Left hindlimb (tissue), 1 donor: ENCODE measurements around the gene SARDH.

Experiments used
- DNase-seq: peaks from one replicate; pipeline ENCODE4 v3.0.0-alpha.2; 2018

SARDH gene

GRCh38 chr9:133732639-133733408 lies 5.3 kb downstream of the SARDH start:
- no peak for DNase-seq

GRCh38 chr9:133731876-133732638 lies 6.1 kb downstream of the SARDH start:
- no peak for DNase-seq

DNA sequence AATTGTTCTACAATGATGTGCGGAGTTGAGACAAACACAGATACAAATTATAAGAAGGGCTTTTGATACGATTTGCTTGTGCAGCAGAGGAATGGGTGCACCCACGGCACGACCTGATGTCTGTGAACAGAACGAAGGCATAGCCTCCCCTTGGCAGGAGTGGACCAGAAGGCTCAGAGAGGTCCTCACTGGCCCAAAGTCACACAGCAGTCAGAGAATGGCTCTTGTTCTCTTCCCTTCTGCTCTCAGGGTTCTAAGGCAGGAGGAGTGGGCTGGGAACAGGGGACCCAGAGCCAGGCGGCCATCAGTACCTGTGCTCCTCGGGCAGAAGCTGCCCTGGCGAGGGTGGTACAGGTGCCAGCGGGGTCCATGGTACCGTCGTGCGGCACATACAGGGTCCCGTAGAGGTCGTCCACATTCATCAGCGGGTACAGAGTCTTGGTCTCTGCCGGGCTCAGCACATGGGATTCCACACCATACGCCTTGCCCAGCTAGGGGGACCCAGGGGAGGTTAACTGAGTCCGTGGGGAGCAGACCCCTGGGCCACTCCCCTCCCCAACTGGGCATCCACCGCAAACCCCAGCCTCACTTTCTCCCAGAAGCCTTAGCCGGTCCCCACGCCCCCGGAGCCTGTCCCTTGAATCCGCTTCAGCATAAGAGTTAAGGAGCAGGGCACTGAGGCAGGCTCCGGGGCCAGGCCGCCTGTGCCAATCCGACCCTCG lies 7.0 kb downstream of the SARDH start:
- no peak for DNase-seq

DNA sequence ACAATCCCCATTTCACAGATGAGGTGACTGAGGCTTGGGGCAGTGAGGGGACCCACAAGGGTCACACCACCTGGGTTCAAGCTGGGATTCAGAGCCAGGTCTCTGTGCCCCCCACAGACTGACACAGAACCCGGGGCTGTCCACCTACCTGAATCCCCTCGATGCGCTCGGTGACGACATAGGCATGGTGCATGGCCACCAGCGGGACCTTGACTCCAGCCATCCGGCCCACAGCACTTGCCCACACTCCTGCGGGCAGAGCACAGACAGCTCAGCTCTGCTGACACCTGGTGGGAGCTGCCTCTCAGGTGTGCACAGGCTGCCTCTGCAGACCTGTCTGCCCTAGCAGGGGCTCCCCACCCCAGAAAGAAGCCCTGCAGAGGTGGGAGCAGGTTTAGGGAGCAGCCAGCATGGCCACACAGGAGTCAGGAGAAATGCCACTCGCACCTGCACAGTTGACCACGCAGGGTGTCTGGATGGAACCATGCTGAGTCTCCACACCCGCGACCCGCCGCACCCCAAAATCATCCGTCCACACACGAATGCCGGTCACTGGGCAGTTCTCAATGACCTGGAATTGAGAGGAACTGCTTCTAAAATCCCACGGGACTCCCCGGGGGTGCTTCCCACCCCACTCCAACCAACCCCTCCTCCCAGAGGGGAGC lies 8.4 kb downstream of the SARDH start:
- DNase-seq = no peak

DNA sequence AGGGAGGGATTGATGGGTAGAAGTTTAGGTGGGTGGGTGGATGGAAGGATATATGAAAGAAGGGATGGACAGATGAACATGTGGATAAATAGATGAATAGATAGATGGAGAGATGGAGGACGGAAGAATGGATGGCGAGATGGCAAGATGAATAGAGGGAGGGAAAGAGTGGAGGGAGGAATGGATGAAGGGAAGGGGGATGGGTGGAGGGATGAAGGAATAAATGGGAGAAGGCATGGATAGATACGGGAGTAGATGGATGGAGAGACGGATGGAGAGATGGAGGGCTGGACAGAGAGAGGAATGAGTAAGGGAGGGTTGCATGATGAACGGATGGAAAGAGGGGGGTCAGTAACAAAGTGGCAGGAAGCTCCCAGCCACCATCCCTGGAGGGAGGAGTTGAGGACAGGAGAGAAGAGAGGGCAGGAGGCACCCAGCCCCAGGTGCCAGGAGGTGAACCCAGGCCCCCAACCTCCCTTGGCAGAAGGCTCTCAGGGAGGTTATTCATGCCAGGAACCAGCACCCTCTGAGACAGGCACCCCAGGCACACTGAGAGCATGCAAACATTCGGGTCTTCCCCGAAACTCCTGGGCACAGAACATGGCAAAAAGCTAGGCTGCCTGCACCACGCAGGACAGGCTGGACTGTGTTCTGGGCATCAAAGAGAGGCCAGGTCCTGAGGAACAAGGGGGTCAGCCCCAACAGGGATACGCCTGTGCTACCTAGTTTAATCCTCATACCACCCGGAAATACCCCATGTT lies 9.1 kb downstream of the SARDH start:
- DNase-seq = no peak

DNA sequence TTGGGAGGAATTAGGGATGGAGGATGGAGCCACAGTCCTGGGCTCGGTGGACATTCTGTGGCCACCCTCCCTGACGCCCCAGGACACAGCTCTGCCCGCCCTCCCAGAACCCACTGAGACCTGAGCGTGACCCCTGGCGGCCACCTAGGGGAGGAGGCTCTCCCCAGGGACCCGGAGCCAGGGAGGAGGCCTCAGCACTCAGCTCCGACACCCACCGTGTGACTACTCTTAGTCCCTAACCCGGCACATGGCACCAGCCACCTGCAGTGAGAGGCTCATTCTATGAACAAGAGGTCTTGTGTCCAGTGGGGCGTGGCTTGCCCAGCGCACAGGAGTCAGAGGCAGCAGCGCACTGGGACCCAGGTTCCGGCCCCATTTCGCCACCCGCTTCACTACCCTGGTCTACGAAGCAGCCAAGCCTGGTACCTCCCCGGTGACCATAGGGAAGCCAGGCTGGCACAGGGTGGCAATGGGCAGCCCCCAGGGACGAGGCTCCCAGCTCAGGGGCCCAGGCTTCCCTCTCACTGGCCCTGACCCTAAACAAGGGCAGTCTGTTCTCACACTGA lies 10.2 kb downstream of the SARDH start:
- DNase-seq = peak; percentile 25

DNA sequence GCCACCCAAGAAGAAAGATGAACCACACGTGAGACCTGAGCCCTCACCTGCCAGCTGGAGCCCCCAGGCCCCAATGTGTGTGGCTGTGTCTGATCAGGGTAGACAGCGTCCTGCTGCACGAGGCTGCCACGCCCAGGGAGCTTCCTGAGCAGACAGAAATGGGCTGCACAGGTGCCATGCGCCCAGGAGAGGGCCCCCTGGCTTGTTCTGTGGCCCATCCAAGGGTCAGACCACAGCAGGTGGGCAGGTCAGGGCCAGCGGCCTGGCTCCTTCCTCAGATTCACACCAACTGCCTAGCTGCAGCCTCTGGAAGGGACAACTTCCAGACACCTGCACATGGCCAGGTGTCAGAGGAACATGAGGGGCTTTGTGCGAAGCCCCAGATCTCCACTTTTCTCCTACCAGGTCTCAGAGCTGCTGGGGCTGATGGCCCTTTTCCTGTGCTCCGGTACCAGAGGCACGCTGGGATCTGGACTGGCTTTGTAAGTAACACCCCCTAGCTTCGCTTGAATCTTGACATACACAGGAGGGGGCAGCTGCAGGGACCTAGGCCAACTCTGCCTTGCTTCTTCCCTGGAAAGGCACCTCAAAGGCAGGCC lies 10.8 kb downstream of the SARDH start:
- DNase-seq = peak; percentile 29

DNA sequence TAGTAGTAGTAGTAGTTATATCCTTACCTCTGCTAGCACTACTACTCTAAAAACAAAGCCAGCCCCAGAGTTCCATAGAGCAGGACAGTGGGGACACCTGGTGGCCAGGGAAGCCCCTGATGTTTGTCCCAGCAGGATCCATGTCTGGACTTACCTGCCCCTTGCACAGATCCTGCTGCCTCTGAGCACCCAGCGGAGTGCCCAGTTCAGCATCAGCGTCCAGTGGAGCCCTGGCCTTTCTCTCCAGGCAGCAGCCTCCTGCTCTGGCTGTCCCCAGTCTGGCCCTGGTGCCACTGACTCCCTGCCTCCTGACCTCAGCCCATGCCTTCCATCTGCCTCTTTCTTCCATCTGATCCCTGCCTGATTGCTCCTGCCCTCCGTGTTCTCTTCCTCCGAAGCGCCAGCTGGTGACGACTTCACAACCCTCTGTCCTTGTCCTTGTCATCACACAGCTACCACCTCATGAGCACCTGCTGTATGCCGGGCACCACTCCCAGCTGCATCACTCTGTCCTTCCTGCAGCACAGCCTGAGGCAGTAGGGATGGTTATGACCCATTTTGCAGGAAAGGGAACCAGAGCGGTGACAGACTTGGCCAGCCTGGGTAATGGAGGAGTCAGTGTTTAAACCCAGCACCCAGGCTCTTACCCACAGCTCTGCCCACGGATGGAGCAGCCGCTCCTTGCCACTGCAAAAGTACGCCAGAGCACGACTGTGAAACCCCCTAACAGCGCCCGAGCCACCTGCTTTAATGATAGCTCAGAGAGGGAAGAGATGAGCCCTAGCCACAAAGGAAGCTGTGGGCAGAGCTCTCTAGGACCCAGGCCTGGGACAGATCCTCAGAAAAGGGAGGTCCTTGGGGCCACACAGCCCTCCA lies 11.5 kb downstream of the SARDH start:
- peak; percentile 62 for DNase-seq

- no peak for DNase-seq
Measured at GRCh38 chr9:133725886-133726285, 12.3 kb downstream of the SARDH start.

- no peak for DNase-seq
Measured at GRCh38 chr9:133718563-133719315, 19.4 kb downstream of the SARDH start.

DNA sequence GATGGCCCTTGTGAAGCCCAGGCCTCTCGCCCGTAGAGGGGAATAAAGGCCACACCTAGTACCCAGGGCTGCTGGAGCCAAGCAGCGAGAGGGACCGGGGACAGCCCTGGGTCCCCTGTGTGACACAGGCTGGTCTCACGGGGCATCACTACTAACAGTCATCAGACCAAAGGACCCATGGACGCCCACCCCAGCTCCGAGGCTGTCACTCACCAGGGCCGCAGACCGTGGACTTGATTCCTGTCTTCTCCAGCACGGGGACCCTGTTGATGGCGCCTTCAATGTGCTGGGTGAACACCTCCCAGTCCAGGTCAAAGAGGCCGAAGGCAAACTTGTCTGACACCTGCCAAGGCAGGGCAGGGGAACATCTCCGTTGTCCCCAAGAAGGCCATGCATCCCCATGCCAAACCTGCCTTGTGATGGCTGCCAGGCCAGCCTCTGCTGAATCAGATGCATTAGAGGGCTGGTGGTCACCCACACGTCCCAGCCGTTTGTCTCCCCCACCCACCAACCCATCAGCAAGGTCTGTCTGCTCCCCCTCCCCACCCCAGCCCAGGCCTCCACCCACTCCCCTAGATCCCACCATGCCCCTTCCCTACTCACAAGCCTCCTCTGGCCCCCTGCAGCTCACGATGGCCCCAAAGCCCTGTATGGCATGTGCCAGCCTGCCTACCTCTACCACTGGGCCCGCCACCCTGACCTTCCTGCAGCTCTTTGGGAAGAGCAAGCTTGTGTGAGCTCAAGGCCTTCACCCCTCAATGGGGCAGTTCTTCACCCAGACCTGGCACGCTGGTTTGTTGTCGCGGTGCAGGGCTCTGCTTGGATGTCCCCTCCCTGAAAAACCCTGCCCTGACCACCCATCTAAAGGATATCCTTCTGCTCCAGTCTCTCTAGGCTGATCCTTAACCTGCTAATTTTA lies 20.8 kb downstream of the SARDH start:
- DNase-seq = no peak

DNA sequence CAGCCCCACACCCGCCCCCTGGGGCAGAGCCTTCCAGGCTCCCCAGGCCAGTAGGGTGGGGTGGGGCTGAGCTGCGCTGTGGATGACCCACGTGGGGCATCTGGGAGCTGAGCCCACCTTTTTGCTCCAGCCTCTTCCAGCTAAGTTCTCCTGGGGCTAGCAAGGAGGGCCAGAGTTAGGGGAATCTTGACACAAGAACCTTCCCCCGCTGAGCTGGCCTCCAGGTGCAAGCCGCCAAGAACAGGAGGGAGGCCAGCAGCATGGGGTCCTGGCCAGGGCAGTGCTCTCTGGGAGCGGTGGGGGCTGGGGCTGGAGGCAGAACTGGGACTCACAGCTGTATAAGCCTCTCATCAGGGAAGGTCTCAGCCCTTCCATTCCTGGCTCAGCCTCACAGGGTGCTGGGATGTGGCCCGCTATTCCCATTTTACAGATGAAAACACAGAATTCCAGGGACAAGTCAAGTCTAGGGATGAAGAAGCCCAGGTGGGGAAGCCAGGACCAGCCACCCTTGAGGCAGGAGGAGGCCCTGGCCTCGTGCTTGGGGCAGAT lies 21.5 kb downstream of the SARDH start:
- DNase-seq = no peak

GRCh38 chr9:133715866-133716563 lies 22.1 kb downstream of the SARDH start:
- DNase-seq = no peak

- DNase-seq = no peak
Measured at GRCh38 chr9:133715295-133715865, 22.8 kb downstream of the SARDH start.

DNA sequence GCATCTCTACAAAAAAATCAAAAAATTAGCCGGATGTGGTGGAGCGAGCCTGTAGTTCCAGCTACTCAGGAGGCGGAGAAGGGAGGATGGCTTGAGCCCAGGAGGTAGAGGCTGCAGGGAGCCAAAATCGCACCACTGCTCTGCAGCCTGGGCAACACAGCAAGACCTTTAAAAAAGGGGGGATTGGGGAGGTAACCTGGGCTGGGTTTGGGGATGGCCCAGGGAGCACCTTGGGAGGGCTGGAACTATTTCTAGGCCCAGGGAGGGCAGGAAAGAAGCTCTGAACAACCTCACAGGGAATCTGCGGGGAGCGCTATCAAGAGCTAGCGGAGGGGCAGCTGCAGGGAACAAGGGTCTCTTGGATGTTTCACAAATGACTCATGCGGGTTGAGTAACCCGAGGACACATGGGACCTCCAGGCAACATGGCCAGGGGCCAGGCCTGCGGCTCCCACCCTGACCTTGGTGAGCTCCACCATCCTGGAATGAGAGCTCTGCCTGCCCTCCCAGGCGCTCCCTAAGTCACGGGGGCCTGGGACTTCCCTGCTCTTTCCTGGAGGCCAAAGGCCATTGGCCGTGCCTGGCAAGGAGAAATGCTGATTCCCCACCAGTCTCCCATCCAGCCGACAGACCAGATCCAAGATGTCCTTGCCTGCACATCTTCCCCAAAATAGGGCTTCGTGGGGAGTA lies 23.4 kb downstream of the SARDH start:
- no peak for DNase-seq

DNA sequence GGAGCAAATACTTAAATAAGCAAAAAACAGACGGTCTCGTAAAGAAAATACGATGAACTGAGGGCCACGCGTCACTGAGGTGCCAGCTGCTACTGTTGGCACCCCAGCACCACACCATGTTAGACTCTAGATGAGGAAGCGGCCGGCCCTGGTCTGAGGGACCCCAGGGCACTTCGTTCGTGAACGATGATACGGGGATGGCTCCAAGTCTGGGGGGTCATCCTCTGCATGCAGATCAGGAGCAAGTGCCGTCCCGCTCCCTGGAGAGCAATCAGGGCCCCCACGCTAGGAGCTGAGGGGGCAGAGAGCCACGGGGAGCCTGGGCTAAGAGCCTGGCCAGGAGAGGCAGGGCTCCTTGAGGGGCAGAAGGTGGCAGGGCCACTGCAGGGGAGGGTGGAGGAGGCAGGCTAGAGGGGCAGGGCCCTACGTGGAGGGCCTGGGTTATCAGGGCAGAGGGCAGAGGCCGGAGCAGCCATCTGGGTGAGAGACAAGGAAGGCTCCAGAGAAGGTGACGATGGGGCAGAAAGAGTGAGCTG lies 24.1 kb downstream of the SARDH start:
- DNase-seq = no peak
